Liver (tissue), 9 donors: ENCODE results near the gene SLC25A19. TPM values are rescaled to one million over a fixed set of nuclear protein-coding genes. Genes with fewer than 3 reads are reported as not detected.

Source experiments
- DNase-seq: peaks from one replicate; pipeline ENCODE4 v3.0.0-alpha.2; 2017; ENCODE audit warnings: low spot score
- H3K27ac ChIP-seq, 2 donors: one replicate each; pipeline ENCODE4 v1.7.0; 2013; ENCODE audit warnings: inconsistent platforms in 2 of 2, low read length in 2 of 2, control low read depth in 1 of 2, low read depth in 1 of 2, mild to moderate bottlenecking in 1 of 2
- H3K27me3 ChIP-seq, 4 donors: one replicate each; pipeline versions ENCODE4 v1.6.1 to v1.7.0; 2013; ENCODE audit warnings: low read length in 3 of 4, inconsistent platforms in 1 of 4, mild to moderate bottlenecking in 1 of 4, moderate library complexity in 1 of 4; ENCODE audit not compliant: control insufficient read depth in 4 of 4, insufficient read depth in 4 of 4
- H3K36me3 ChIP-seq, 4 donors: one replicate each; pipeline versions ENCODE4 v1.6.1 to v1.7.0; 2013; ENCODE audit warnings: low read length in 3 of 4, mild to moderate bottlenecking in 3 of 4, low read depth in 1 of 4, moderate library complexity in 1 of 4; ENCODE audit not compliant: control insufficient read depth in 4 of 4, insufficient read depth in 3 of 4
- H3K4me1 ChIP-seq, 4 donors: one replicate each; pipeline versions ENCODE4 v1.6.1 to v1.7.0; 2013; ENCODE audit warnings: low read length in 3 of 4, mild to moderate bottlenecking in 3 of 4, moderate library complexity in 1 of 4; ENCODE audit not compliant: control insufficient read depth in 4 of 4, insufficient read depth in 4 of 4
- H3K4me3 ChIP-seq, 3 donors: one replicate each; pipeline versions ENCODE4 v1.6.1 to v1.7.0; 2013; ENCODE audit warnings: low read length in 3 of 3, control low read depth in 1 of 3, low read depth in 1 of 3, mild to moderate bottlenecking in 1 of 3
- H3K9ac ChIP-seq, 2 donors: one replicate each; pipeline ENCODE4 v1.7.0; 2013; ENCODE audit warnings: low read length in 2 of 2, mild to moderate bottlenecking in 2 of 2, moderate library complexity in 2 of 2, control low read depth in 1 of 2, low read depth in 1 of 2
- H3K9me3 ChIP-seq, 4 donors: one replicate each; pipeline versions ENCODE4 v1.6.1 to v1.7.0; 2013; ENCODE audit warnings: low read length in 3 of 4; ENCODE audit not compliant: control insufficient read depth in 4 of 4
- ATF3 ChIP-seq: IDR thresholded peaks from 2 replicates; pipeline ENCODE4 v1.6.1; 2016; ENCODE audit warnings: antibody characterized with exemption
- EGR1 ChIP-seq, 2 donors: IDR thresholded peaks; 2 replicates each; pipeline ENCODE4 v1.6.1; 2016 to 2018; ENCODE audit warnings: antibody characterized with exemption in 2 of 2, low read depth in 2 of 2
- FOXA1 ChIP-seq: IDR thresholded peaks from 2 replicates; pipeline ENCODE4 v1.6.1; 2016; ENCODE audit warnings: antibody characterized with exemption
- FOXA2 ChIP-seq: IDR thresholded peaks from 2 replicates; pipeline ENCODE4 v1.6.1; 2016; ENCODE audit warnings: antibody characterized with exemption
- GABPA ChIP-seq, 2 donors: IDR thresholded peaks in 1 of 2; conservative IDR thresholded peaks in 1 of 2; 2 replicates each; pipeline ENCODE4 v1.6.1; 2016; ENCODE audit warnings: antibody characterized with exemption in 2 of 2, mild to moderate bottlenecking in 1 of 2, moderate library complexity in 1 of 2
- HNF4A ChIP-seq, 2 donors: conservative IDR thresholded peaks; 2 replicates each; pipeline ENCODE4 v1.6.1; 2016; ENCODE audit warnings: antibody characterized with exemption in 2 of 2, mild to moderate bottlenecking in 2 of 2
- HNF4G ChIP-seq: IDR thresholded peaks from 2 replicates; pipeline ENCODE4 v1.6.1; 2016; ENCODE audit warnings: antibody characterized with exemption
- JUND ChIP-seq, 2 donors: IDR thresholded peaks; 2 replicates each; pipeline ENCODE4 v1.6.1; 2016; ENCODE audit warnings: antibody characterized with exemption in 2 of 2
- MAX ChIP-seq: IDR thresholded peaks from 2 replicates; pipeline ENCODE4 v1.6.1; 2016; ENCODE audit warnings: antibody characterized with exemption
- NR2F2 ChIP-seq: IDR thresholded peaks from 2 replicates; pipeline ENCODE4 v1.6.1; 2016; ENCODE audit warnings: antibody characterized with exemption
- RAD21 ChIP-seq, 2 donors: IDR thresholded peaks; 2 replicates each; pipeline ENCODE4 v1.6.1; 2016; ENCODE audit warnings: antibody characterized with exemption in 2 of 2, mild to moderate bottlenecking in 2 of 2
- RXRA ChIP-seq, 2 donors: IDR thresholded peaks; 2 replicates each; pipeline ENCODE4 v1.6.1; 2017 to 2018; ENCODE audit warnings: antibody characterized with exemption in 2 of 2, mild to moderate bottlenecking in 1 of 2
- SP1 ChIP-seq: IDR thresholded peaks from 2 replicates; pipeline ENCODE4 v1.6.1; 2018; ENCODE audit warnings: antibody characterized with exemption, mild to moderate bottlenecking
- TAF1 ChIP-seq: conservative IDR thresholded peaks from 2 replicates; pipeline ENCODE4 v1.6.1; 2016; ENCODE audit warnings: antibody characterized with exemption, mild to moderate bottlenecking
- YY1 ChIP-seq: IDR thresholded peaks from 2 replicates; pipeline ENCODE4 v1.6.1; 2016; ENCODE audit warnings: antibody characterized with exemption, mild to moderate bottlenecking
- ZBTB33 ChIP-seq: IDR thresholded peaks from 2 replicates; pipeline ENCODE4 v1.6.1; 2016; ENCODE audit warnings: antibody characterized with exemption
- WGBS: extraction: QIAGEN DNeasy Blood & Tissue Kit; methylation state at CpG from one replicate; pipeline ENCODE4 v1.1.7; 2013; 5-methylcytosine and 5-hydroxymethylcytosine counted together
- polyA plus RNA-seq, 2 donors: library from polyadenylated mRNA; stranded (reverse) in 1 of 2; unstranded in 1 of 2; fragments of 200-250 nt in 1 of 2; fragments of >200 nt in 1 of 2; fragmentation: Nextera tagmentation in 1 of 2; extraction: Ambion mirVana in 1 of 2; gene quantifications; one replicate each; pipeline versions ENCODE4 v1.2.1 to v1.2.3, GENCODE V29; 2013 to 2015
- total RNA-seq, 2 donors: library from RNA; depleted of rRNA; stranded (reverse); fragments of >200 nt; gene quantifications; one replicate each; pipeline ENCODE4 v1.2.3, GENCODE V29; 2014
- TF ChIP-seq, protein P1 (sequence below): fragments of 150-350 bp; IDR thresholded peaks from 2 replicates; pipeline ENCODE4 v1.5.1; 2017; ENCODE audit warnings: improper control_type of control experiment, low read depth, low read length; ENCODE audit not compliant: missing input control
- TF ChIP-seq, protein P2 (sequence below): IDR thresholded peaks from 2 replicates; pipeline ENCODE4 v1.6.1; 2016; ENCODE audit warnings: antibody characterized with exemption, mild to moderate bottlenecking
- donor health status: healthy.
- donor health status: healthy.
- donor health status: healthy.
- donor health status: healthy.
- donor health status: healthy.

Gene SLC25A19
- total and polyA plus RNA-seq, 4 donors, result 4.7 to 9.5 (median 6.6) TPM

GRCh38 chr17:75270218-75270965 lies 18.8 kb downstream of the SLC25A19 start:
- H3K27ac ChIP-seq, result peak overlapping the region; percentile 91 to 93
- TF ChIP-seq, protein P1, sequence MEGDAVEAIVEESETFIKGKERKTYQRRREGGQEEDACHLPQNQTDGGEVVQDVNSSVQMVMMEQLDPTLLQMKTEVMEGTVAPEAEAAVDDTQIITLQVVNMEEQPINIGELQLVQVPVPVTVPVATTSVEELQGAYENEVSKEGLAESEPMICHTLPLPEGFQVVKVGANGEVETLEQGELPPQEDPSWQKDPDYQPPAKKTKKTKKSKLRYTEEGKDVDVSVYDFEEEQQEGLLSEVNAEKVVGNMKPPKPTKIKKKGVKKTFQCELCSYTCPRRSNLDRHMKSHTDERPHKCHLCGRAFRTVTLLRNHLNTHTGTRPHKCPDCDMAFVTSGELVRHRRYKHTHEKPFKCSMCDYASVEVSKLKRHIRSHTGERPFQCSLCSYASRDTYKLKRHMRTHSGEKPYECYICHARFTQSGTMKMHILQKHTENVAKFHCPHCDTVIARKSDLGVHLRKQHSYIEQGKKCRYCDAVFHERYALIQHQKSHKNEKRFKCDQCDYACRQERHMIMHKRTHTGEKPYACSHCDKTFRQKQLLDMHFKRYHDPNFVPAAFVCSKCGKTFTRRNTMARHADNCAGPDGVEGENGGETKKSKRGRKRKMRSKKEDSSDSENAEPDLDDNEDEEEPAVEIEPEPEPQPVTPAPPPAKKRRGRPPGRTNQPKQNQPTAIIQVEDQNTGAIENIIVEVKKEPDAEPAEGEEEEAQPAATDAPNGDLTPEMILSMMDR, result peak; percentile 6
- TF ChIP-seq RAD21 (IDR thresholded peaks at IDR 0.05) (peak; percentile 57 to 60), HNF4G (no peak), EGR1 (IDR thresholded peaks at IDR 0.05; ENCODE audit: low read depth in 2 of 2) (peak; percentile 84 to 91), RXRA (IDR thresholded peaks at IDR 0.05) (no peak), JUND (IDR thresholded peaks at IDR 0.05) (no peak), FOXA2 (no peak), SP1 (peak; percentile 7), GABPA (IDR thresholded peaks at IDR 0.05 in 1 of 2, conservative IDR thresholded peaks at IDR 0.05 in 1 of 2) (no peak), YY1 (peak; percentile 53), ATF3 (no peak), TAF1 (peak; percentile 40), HNF4A (conservative IDR thresholded peaks at IDR 0.05) (no peak), MAX (no peak), FOXA1 (no peak), ZBTB33 (no peak), NR2F2 (no peak)
- TF ChIP-seq, protein P2, sequence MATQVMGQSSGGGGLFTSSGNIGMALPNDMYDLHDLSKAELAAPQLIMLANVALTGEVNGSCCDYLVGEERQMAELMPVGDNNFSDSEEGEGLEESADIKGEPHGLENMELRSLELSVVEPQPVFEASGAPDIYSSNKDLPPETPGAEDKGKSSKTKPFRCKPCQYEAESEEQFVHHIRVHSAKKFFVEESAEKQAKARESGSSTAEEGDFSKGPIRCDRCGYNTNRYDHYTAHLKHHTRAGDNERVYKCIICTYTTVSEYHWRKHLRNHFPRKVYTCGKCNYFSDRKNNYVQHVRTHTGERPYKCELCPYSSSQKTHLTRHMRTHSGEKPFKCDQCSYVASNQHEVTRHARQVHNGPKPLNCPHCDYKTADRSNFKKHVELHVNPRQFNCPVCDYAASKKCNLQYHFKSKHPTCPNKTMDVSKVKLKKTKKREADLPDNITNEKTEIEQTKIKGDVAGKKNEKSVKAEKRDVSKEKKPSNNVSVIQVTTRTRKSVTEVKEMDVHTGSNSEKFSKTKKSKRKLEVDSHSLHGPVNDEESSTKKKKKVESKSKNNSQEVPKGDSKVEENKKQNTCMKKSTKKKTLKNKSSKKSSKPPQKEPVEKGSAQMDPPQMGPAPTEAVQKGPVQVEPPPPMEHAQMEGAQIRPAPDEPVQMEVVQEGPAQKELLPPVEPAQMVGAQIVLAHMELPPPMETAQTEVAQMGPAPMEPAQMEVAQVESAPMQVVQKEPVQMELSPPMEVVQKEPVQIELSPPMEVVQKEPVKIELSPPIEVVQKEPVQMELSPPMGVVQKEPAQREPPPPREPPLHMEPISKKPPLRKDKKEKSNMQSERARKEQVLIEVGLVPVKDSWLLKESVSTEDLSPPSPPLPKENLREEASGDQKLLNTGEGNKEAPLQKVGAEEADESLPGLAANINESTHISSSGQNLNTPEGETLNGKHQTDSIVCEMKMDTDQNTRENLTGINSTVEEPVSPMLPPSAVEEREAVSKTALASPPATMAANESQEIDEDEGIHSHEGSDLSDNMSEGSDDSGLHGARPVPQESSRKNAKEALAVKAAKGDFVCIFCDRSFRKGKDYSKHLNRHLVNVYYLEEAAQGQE, result no peak
- DNase-seq, result peak; percentile 62
- peak overlapping the region; percentile 76 to 91 (median 91) for H3K4me3 ChIP-seq
- peak overlapping the region; percentile 71 to 75 for H3K9ac ChIP-seq
- peaks cover 7 to 28% (median 17%) of the 10 kb centered on the region in 4 donors for H3K4me1 ChIP-seq
- WGBS, result 1% methylated on average over 47 of the region's 47 CpGs
- no peaks in the 10 kb centered on the region for H3K9me3 ChIP-seq
- H3K27me3 ChIP-seq, result no peaks in the 10 kb centered on the region
- peaks cover 4 to 20% (median 16%) of the 10 kb centered on the region in 4 donors for H3K36me3 ChIP-seq
